Measurements from ENCODE around the gene DBN1. TPM values are rescaled to one million over a fixed set of nuclear protein-coding genes. Genes with fewer than 3 reads are reported as not detected.

DBN1 gene
- total RNA-seq, 1 experiment from 2014 or later = 59.3 TPM

GRCh38 chr5:177445917-177446199 is 27.6 kb downstream of the DBN1 start:
- DNase-seq (ENCODE audit: extremely low read depth, low read depth) = no peak

GRCh38 chr5:177445052-177445916 is 28.1 kb downstream of the DBN1 start:
- no peak for DNase-seq (ENCODE audit: extremely low read depth, low read depth)

GRCh38 chr5:177444106-177445051 is 29.1 kb downstream of the DBN1 start:
- DNase-seq (ENCODE audit: extremely low read depth, low read depth) = no peak

- no peak for DNase-seq (ENCODE audit: extremely low read depth, low read depth)
Measured at GRCh38 chr5:177443144-177443983, 30.1 kb downstream of the DBN1 start.

GRCh38 chr5:177442066-177442826 is 31.2 kb downstream of the DBN1 start:
- DNase-seq (ENCODE audit: extremely low read depth, low read depth) = no peak

- no peak for DNase-seq (ENCODE audit: extremely low read depth, low read depth)
Measured at GRCh38 chr5:177440990-177441780, 32.2 kb downstream of the DBN1 start.

GRCh38 chr5:177440211-177440989 is 33.0 kb downstream of the DBN1 start:
- no peak for DNase-seq (ENCODE audit: extremely low read depth, low read depth)

- no peak for DNase-seq (ENCODE audit: extremely low read depth, low read depth)
Measured at GRCh38 chr5:177439518-177440053, 33.8 kb downstream of the DBN1 start.

- no peak for DNase-seq (ENCODE audit: extremely low read depth, low read depth)
Measured at GRCh38 chr5:177438468-177438867, 35.0 kb downstream of the DBN1 start.

GRCh38 chr5:177437623-177438022 is 35.8 kb downstream of the DBN1 start:
- DNase-seq (ENCODE audit: extremely low read depth, low read depth) = no peak

GRCh38 chr5:177435847-177436536 is 37.4 kb downstream of the DBN1 start:
- DNase-seq (ENCODE audit: extremely low read depth, low read depth) = no peak

- no peak for DNase-seq (ENCODE audit: extremely low read depth, low read depth)
Measured at GRCh38 chr5:177434942-177435738, 38.3 kb downstream of the DBN1 start.

GRCh38 chr5:177434437-177434836 is 39.0 kb downstream of the DBN1 start:
- DNase-seq (ENCODE audit: extremely low read depth, low read depth) = no peak

- DNase-seq (ENCODE audit: extremely low read depth, low read depth) = no peak
Measured at GRCh38 chr5:177433658-177434217, 39.7 kb downstream of the DBN1 start.

GRCh38 chr5:177432839-177433657 is 40.4 kb downstream of the DBN1 start:
- DNase-seq (ENCODE audit: extremely low read depth, low read depth) = no peak

Data from NCI-H460 (cell line).